Inflammatory macrophage (primary cell): ENCODE results near the gene CABP7.

Experiments used
- DNase-seq, 2 donors: peaks; one replicate each; pipeline ENCODE4 v3.0.0-alpha.2; 2020 to 2022

CABP7 gene

DNA sequence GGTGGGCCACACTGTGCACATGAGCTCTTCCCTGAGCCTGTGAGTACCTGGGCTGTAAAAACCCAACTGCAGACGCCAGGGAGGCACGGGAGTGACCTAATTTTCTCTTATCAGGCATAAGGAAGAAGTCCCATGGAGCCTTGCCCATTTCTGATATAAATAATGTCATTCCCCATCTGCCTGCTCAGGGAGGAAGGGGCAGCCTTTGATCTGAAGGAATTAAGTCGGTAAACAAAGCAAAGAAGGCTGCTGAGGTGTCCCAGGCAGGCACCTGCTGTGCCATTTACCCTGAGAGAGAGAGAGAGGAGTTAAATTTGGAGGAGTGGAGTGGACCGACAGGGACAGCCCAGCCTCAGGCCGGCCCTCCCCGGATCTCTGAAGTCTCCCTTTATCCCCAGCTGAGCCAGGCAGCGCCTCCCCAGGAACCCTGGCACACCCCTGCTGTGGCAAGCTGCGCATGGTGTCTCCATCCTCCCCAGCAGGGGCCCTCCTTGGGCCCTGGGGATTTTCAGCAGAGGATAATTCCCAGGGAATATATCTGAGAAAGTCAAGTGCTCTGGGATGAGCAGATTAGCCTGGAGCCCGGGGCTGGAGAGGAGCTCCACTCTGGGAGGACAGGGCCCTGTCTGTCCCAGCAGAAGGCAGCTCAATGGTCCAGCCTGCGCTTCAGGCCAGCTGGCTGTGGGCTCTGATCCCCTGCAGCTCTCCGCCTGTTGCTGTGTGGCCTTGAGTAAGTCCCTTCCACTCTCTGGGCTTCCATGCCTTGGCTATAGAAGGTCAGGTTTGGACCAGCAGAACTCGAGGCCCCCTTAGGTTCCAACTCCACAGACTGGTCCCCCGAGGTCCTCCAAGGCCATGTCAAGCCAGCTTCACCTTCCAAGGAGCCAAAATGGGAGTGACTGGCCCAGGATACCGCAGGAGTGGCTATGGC, 17.5 kb upstream of the CABP7 start:
- no peak for DNase-seq

DNA sequence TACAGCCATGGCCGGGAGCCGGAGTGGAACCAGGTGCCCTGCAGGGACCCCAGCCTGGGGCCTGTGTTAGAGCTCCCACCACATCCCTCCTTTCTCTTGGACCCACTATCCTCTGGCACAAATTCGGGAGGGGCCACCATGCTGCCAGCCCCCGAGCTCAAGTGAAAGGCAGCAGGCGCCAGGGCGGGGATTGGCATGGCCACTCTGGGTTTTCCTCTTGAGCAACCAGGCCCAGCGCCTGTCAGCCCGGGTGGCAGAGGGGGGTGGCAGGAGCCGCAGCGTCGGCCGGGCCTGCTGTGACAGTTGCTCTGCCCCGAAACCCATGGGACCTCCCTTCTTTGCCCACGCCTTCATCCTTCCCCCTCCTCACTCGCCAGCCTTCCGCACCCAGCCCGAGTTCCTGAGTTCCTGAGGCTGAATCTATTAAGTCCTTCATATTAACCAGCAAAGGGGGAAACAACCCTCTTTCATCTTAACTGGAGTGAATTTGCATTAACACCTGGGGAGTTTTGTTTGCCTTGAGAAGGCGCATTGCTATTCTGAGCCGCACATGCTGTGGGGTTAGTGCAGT, 16.8 kb upstream of the CABP7 start:
- peak in 1 of 2 donors; percentile 1 for DNase-seq

DNA sequence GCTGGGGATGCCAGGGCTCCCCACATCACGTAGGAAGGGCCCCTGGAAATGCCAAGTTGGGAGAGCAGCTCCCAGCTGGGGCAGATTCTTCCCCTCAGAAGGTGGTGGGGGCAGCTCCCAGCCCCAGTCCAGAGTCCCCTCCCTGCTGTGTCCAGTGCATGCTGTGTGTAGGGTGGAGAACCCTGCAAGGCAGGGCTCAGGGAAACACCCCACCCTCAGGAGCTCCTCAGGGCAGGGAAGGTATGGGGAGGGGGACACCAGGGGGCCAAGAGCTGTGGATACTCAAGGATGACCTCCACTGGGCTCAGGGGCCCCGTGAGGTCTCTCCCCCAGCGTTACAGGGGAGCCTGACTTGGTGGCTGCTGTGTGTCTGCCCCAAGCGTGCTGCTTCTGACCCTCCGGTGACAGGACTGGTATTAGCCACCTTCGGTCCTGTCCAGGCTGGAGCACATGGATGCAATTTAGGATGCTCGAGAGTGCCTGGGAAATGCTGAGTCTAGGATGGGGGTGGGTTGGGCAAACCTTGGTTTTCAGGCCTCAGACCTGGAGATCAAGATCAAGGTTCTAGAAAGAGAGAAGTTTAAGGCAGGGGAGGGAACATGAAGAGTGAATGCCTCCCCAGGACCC, 16.1 kb upstream of the CABP7 start:
- DNase-seq, result no peak

DNA sequence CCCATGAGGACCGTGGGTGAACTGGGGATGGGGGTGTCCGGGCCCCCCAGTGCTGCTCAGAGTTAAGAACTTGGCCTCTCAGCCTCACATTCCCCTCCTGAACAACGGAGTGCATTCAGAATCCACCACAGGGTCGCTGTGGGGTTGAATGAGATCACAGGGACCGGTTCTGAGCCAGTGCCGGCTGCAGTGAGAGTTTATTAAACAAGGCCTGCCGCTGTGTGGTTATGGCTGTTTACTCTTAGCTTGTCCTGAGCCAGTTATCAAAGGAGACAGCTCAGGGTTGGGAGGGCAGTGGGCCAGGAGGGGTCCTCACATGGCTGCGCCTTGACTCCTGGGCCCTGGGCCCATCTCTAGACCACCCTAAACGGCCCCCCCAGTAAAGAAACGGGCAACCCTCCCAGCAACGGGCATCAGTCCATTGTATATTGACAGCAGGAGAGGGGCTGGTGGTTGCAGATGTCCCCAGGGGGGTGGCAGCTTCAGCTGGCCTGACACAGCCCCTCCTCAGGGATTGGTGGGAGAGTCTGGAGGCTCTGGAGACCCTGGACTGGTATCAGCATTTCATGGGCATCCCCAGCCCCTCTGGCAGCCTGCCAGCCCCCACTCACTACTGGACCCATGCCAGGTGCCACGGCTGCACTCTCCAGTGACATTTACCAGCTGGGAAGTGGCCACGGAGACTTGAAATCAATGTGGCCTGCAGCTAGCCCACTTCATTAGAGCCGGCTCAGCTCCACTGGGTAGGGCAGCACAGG, 15.1 kb upstream of the CABP7 start:
- DNase-seq, result no peak

DNA sequence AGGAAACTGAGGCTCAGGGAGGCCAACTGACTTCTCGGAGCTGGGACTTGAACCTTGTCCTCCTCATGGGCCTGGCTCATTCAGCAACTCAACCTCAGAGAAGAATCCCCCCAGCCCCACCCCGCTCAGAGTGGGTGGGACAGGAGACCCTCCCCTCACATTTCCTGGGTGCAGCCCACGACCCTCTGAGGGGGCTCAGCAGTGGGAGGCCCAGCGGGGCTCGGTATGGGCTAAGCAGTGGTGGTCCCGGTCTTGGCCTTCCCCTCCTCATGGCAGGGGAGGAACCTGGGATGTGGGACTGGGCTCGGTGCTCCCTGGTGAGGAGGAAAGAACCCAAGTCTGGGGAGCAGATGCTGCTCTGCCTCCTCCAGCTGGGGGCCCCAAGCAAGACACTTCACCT, 14.2 kb upstream of the CABP7 start:
- no peak for DNase-seq

DNA sequence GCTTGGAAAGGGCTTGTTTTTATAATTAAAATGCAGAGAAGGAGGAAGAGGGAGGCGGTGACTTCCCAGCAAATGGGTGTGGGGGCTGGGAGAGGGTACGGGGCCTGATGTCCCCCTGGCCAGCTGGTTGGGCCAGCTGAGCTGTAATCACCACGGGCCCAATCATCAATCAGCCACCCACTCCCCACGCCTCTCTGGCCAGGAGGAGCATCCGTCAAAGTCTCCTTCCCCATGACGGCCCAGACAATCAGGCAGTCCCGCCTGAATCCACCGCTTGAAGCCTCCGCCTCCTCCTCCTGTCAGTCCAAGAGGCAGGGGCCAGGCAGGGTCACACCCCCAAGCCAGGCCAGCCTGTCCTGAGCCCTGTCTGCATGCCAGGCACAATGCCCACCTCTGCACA, 13.3 kb upstream of the CABP7 start:
- DNase-seq, result no peak

DNA sequence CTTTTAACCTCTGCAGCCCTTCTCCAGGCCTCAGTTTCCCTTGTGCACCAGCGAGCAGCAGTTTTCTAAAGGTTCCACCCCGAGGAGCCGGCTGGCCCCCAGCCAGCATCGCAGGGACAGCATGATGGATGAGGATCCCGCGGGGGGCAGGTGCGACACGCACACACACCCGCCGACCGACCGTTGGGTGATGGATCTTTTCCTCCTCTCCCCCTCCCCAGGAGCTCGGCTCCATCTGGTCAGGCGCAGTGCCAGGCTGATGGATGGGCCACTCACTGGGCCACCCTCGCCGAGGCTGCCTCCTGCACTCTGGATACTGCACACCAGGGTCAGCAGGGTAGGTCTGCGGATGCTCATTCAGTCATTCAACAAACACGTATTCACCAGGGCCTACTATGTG, 12.8 kb upstream of the CABP7 start:
- DNase-seq, result no peak

DNA sequence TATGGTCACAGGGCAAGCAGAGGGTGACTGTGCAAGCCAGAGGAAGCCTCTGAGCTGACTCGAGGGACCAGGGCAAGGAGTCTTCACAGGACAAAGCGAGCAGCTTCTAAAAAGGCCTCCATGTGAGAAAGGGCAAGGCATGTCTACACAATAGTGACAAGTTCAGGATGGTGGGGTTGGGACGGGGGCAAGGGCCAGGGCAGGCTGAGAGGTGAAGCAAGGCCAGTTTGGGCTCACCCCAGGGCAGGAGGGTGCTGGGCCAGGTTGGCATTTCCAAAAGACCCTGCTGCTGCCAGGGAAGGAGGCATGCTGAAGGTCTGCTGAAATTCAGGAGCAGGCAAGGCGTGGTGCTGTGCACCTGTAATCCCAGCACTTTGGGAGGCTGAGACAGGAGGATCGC, 12.3 kb upstream of the CABP7 start:
- DNase-seq, result no peak

DNA sequence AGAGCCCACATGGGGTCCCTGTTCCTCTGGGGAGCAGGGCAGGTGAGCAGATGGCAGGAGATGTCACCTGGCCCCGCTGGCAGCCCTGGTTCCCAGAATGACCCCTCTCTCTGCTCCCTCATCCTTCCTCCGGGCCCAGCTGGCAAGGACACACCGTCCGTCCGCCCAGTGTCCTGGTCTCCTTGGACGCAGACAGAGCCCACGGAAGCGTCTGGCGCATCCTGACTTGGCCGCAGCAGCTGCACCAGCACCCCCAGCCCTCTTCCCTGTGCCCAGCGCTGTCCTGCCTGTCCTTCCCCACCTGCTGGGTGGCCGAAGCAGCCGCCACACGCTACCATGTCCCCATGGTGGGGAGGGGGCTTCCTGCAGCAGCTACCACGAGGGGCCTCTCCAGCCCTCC, 9.6 kb upstream of the CABP7 start:
- no peak for DNase-seq

DNA sequence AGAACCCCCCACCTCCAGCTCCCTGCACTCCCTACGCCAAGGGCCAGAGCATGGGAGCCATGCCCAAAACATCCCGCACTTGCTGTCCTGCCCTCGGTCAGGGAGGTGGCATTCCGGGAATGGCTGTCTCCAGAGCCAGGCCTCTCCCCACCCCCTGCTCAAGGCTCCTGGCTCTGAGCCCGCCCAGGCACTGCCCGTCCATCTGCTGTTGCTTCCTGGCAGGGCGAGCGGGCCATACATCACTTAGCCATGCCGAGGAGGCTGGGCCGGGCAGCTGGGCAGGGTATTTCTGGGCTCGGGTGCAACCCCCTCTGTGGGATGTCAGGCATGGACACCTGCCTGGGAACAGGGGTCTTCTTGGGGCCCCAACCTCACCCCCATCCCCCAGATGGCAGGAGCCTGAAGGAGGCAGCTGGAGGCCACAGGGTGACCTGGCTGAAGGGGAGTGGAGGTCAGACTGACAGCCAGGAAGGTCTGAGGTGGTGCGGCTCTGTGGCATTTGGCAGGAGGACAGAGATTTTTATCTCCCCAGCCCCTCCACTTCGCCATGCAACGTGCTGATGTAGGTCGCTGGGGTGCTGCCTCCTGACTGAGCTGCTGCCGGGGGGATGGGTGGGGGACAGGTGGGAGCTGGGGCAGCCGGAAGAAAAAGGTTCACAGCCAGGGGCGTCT, 8.7 kb upstream of the CABP7 start:
- DNase-seq, result no peak

DNA sequence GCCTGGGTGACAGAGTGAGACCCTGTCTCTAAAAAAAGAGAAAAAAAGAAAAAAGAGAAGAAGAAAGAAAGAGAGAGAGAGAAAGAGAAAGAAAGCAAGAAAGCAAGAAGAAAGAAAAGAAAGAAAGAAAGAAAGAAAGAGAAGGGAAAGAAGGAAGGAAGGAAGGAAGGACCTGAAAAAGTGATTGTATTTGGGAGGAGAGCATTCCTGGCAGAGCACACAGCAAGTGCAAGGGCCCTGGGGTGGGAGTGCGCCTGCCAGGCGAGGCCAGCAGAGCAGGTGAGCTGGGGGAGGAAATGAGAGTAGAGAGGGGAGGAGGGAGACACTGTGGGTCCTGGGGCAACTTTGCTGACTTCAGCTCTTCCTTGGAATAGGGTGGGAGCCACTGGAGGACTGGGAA, 7.7 kb upstream of the CABP7 start:
- no peak for DNase-seq

DNA sequence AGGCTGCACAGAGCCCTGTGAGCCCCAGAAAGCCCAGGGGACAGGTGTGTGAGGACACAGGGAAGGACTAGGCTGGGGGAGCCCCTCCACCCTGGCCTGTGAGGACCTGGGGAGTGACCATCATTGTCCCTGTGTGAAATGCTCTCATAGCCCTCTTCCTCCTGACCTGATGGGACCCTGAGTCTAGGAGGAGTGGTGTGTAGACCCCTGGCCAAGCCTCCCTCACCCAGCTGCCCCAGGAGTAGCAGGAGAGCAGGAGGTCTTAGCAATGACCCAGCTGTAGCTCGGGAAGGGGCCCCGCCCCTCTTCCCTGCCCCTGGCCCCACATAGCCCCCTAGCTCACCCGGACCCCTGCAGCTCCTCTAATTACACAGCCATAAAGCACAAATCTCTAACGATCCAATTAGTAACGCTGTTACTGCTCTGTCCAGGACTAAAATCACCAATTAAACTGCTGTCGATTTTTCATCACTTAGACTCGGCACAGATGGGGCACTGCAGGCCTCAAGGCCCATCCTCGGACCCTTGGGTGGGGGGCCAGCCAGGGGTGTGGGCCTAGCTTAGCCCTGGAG, 6.6 kb upstream of the CABP7 start:
- DNase-seq, result no peak

DNA sequence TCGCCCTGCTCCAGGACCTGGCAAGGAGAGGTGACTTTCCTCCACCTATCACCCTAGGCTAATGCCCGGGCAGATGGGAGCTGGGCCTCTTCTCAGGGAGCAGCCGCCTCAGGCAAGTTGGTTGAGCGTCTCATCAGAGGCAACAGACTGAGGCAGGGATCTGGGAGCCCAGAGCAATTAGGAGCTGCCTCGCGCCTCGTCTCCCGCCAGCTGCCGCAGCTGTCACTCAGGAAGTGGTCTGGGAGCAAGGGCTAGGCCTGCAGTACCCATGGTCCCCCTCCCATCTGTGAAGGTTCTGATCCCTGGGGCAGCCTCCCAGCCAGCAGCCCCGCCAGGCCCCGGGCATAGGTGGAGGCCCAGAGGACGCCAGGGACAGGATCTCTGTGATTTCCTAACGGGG, 4.6 kb upstream of the CABP7 start:
- no peak for DNase-seq

DNA sequence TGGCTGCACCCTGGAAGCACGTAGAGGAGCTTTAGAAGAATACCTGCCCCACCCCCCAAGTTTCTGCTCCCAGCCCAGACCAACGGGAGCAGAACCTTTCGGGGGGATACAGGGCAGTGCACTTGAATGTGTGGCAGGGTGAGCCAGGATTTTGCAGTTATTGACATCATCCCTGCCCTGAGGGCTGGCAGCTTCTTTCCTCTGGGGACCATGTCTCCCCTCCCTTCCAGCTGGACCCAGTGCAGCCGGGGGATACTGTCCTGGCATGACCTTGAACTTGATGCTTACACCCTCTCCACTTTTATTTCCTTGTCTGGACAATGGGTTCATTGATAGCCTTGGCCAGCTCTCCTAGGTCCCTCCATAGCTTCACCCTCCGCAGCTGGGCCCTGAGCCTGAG, 4.1 kb upstream of the CABP7 start:
- DNase-seq, result no peak

DNA sequence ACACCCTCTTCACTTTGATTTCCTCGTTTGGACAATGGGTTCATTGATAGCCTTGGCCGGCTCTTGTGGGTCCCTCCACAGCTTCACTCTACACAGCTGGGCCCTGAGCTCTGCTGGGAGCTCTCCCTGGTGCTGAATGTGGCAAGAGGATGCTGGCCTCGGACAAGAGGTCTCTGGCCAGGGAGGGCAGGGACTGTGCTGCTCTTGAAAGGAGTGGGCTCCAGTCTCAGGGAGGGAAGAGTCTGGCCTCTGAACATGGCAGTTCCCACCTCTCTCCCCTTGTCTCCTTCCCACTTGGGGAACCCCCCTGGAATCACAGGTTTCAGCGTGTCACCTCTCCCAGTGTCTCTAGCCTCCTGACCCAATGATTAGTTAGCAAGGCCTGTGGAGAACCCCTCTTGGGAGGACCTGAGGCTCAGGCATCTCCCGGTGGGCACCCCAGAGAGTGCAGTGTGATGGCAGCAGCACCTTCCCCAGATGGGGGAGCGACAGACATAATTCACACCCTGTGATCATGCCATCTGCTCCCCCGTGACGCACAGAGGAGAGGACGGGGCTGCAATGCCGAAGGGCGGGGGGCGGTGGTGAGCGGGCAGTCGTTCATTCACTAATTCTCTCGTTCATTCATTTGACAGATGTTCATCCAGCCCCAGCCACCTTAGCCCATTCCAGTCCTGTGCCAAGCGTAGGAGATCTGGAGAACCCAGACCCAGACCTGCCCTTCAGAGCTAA, 2.8 kb upstream of the CABP7 start:
- peak; percentile 23 to 67 for DNase-seq

DNA sequence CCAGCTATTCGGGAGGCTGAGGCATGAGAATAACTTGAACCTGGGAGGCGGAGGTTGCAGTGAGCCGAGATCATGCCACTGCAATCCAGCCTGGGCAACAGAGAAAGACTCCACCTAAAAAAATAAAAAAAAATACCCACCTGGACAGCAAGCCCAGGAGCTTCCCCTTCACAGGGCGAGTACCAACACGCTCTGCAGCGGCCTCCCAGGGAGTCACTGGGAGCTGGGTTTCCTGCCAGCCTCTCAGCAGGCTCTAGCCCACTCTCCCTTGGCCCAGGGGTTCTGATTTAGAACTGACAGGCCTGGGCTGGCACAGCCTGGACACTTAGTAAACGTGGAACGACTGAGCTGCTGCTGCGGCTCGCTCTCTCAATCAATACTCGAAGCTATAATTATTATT, 2.0 kb upstream of the CABP7 start:
- DNase-seq, result no peak

DNA sequence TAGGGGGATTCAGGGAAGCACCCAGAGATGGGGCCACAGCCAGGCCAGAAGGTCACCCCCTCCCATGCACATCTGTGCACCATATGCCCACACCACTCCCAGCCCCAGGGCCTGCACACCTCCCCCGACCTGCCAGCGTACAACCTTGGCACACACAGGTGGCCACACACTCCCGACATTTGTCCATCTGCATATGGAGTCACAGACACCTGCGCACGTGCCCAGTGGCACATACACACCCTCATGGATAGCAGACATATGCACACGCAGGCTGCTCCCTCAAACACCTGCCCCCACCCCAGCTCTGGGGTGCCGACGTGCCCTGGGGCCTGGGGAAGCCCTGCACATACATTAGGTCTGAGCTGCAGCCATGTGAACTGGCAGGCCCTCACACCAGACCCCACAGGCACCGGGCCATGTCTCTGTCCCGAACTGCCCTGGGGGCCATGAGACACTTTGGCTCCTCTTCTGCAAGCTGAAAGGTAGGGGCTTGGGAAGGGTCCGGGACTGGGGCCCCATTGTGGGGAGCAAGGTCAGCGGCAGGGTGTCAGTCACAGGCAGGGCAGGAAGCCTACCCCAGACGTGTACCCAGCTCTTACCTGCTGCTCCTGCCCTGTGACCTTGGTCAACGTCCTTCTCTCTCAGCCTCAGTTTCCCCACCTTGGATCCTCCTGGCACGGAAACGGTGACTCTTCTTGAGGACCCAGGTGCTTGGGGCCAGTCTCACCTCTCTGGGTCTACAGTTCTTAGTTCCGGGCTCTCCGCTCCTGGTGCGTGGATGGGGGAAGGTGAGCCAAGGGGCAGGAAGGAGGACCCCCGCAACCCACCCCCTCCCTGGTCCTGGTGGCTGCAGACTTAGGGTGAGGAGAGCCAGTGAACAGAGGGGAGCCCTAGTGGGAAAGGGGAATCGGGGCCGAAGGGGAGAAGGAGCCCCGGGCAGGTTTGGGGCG, 579 bp upstream of the CABP7 start:
- DNase-seq, result no peak

DNA sequence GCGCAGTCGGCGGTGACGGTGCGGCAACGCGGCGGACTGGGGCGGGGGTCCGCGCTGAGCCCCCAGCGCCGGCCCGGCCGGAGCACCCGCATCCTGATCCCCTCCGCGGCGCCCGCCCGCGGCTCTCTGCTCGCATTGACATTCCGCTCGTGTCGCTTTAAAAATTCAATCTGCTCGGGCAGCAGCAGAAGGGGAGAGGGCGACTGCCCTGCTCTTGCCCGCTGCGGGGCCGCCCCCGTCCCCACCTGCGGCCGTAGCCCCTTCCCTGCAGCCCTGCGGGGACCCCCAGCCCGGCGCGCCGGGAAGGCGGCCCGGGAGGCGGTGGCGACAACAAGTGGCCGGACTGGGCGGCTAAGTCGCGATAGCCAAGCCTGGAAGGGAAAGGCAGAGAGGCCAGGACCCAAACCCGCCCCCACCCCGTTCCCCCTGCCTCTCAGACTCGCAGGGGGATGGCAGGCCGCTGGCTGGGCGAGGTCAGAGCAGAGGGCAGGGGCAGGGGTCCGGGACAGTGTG, 1.1 kb downstream of the CABP7 start:
- DNase-seq, result no peak

DNA sequence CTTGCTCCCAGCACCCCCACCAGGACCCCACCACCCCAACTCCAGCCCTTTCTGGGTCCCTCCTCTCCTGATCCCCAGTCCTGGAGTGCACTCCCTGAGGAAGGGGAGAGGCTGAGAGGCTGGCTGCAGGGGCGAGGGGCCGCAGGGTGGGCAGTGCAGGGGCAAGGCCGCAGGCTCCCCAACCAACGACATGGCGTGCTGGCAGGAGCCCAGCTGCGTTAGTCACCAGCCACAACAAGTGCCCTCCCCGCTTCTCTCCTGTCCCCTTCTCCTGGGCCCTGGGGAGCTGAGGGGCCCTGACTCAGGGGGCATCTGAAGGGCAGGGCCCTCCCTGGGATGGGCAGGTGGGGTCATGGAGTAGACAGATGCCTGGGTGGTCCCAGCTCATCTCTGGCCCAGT, 2.3 kb downstream of the CABP7 start:
- DNase-seq, result no peak

DNA sequence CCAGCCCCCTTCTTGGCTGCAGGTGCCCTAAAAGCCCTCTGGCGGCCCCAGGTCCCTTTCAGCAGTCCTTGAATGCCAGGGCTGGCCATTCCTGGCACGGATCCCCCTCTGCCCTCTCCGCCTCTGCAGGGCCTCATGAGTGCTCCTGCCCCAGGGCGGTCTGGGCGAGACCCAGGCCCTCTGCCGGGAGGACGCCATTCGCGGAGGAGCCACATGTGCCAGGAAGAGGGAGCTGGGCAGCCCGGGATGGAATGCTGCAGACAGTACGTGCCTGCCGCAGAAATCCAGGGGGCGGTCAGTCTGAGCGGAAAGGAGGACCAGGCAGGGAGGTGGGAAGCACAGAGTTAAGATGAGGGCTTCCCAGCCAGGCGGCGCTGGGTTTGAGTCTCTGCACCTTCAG, 2.8 kb downstream of the CABP7 start:
- no peak for DNase-seq
